ENCODE results near the gene TARS1. TPM values are rescaled to one million over a fixed set of nuclear protein-coding genes. Genes with fewer than 3 reads are reported as not detected.

The TARS1 gene
- total RNA-seq, result 83.3 TPM

GRCh38 chr5:33440482-33441240 lies at the start of gene TARS1:
TARS1 (plus strand) TSS chr5:33440965; CDS start chr5:33441087, 122 bp downstream.
- peak; percentile 95 for DNase-seq

GRCh38 chr5:33398501-33398900 lies 42.3 kb upstream of the TARS1 start:
- DNase-seq, result no peak

GRCh38 chr5:33400675-33401074 lies 40.1 kb upstream of the TARS1 start:
- no peak for DNase-seq

GRCh38 chr5:33401482-33402390 lies 39.0 kb upstream of the TARS1 start:
- no peak for DNase-seq

- no peak for DNase-seq
Observed at GRCh38 chr5:33403187-33403586, 37.6 kb upstream of the TARS1 start.

GRCh38 chr5:33408816-33409215 lies 31.9 kb upstream of the TARS1 start:
- no peak for DNase-seq

GRCh38 chr5:33409435-33410170 lies 31.2 kb upstream of the TARS1 start:
- DNase-seq, result no peak

GRCh38 chr5:33410221-33410620 lies 30.5 kb upstream of the TARS1 start:
- no peak for DNase-seq

GRCh38 chr5:33411498-33411897 lies 29.3 kb upstream of the TARS1 start:
- no peak for DNase-seq

- no peak for DNase-seq
Observed at GRCh38 chr5:33415811-33416354, 24.9 kb upstream of the TARS1 start.

GRCh38 chr5:33417632-33418031 lies 23.1 kb upstream of the TARS1 start:
- no peak for DNase-seq

GRCh38 chr5:33420946-33421345 lies 19.8 kb upstream of the TARS1 start:
- no peak for DNase-seq

- DNase-seq, result no peak
Observed at GRCh38 chr5:33422191-33422590, 18.6 kb upstream of the TARS1 start.

- DNase-seq, result no peak
Observed at GRCh38 chr5:33423018-33423630, 17.6 kb upstream of the TARS1 start.

- no peak for DNase-seq
Observed at GRCh38 chr5:33425314-33425713, 15.5 kb upstream of the TARS1 start.

GRCh38 chr5:33430983-33431382 lies 9.8 kb upstream of the TARS1 start:
- DNase-seq, result no peak

- no peak for DNase-seq
Observed at GRCh38 chr5:33432656-33433055, 8.1 kb upstream of the TARS1 start.

GRCh38 chr5:33433303-33434240 lies 7.2 kb upstream of the TARS1 start:
- no peak for DNase-seq

- peak; percentile 48 for DNase-seq
Observed at GRCh38 chr5:33435893-33436490, 4.8 kb upstream of the TARS1 start.

GRCh38 chr5:33438996-33439395 lies 1.8 kb upstream of the TARS1 start:
- DNase-seq, result no peak

Data from occipital lobe (tissue), 2 donors.